PFSK-1 (cell line): ENCODE measurements around the gene SMLR1.

Source experiments
- FOXP2 ChIP-seq: optimal IDR thresholded peaks from 2 replicates; pipeline ENCODE3; 2011; ENCODE audit warnings: borderline replicate concordance, control low read depth, inconsistent platforms; ENCODE audit not compliant: insufficient read depth; ENCODE audit errors: extremely low read length, extremely low read depth
- POLR2AphosphoS5 ChIP-seq: IDR thresholded peaks from 2 replicates; pipeline ENCODE4 v1.6.1; 2012; ENCODE audit warnings: low read depth, mild to moderate bottlenecking, control low read depth, low read length, moderate library complexity
- REST ChIP-seq, 2 experiments: IDR thresholded peaks; 2 replicates each; pipeline versions ENCODE4 v1.6.1 to v1.8.0; 2011 to 2012; ENCODE audit warnings: low read depth in 2 of 2, low read length in 2 of 2, control low read depth in 1 of 2, inconsistent platforms in 1 of 2, mild to moderate bottlenecking in 1 of 2, moderate library complexity in 1 of 2; ENCODE audit not compliant: insufficient read depth in 1 of 2
- SIN3A ChIP-seq: IDR thresholded peaks from 2 replicates; pipeline ENCODE4 v1.6.1; 2012; ENCODE audit warnings: mild to moderate bottlenecking, low read length, moderate library complexity, borderline replicate concordance; ENCODE audit not compliant: insufficient read depth
- TAF1 ChIP-seq: IDR thresholded peaks from 2 replicates; pipeline ENCODE4 v1.6.1; 2012; ENCODE audit warnings: low read length, control low read depth, borderline replicate concordance; ENCODE audit not compliant: insufficient read depth

- TF ChIP-seq POLR2AphosphoS5 = no peak
- TF ChIP-seq REST (IDR thresholded peaks at IDR 0.05; ENCODE audit: insufficient read depth in 1 of 2, low read depth in 2 of 2, low read length in 2 of 2) = no peak
- no peak for TF ChIP-seq TAF1
- TF ChIP-seq SIN3A = no peak
- TF ChIP-seq FOXP2 = no peak
Observed at GRCh38 chr6:130879826-130880225, 52.6 kb downstream of the SMLR1 start.
